IPS DF 19.7 (cell line): ENCODE results near the gene BBS9.
"Not testable (repeated sequence)": the region's sequence is repeated elsewhere in the genome, so short reads cannot be mapped to it uniquely, and the experiment has no call there.

Experiments
- DNase-seq: peaks from one replicate; pipeline ENCODE4 v3.0.0-alpha.2; 2013; ENCODE audit warnings: low read depth, low spot score

Gene BBS9

DNA sequence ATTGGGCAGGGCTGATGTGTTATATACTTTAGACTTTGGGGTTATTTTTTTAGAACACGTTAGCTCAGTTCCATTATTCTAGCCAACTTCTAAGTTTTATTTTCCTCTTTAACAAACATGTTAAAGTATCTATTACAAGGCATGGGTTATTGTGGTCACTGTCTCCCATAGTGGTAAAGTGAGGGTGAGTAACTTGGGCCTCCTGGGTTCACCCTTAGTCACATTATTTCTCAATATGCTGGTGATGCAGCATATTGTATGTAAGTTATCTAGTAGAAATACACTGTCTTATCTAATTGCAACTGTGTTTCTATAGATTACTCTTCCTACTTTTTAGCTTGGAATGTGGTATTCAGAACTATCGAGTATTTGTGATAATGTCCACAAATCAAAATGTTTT is 65.9 kb downstream of the BBS9 start:
- no peak for DNase-seq

DNA sequence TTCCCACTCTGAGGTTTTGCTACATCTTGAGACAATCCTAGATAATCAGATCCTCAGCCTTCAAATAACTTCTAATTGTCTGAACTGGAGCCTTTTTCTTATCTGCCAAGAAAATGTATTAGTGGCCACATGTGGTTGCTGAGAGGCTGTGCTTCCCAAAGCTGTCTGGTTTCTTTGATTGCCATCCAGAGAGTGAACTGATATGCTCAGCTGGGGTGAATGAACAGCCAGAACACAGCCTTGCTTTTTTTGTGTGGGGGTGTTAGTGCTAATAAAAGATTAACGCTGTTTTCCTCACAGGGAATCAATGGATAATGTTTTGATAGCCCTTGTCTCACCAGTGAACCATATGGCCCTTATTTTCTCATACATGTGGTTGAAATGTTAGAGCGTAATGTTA is 66.9 kb downstream of the BBS9 start:
- no peak for DNase-seq

DNA sequence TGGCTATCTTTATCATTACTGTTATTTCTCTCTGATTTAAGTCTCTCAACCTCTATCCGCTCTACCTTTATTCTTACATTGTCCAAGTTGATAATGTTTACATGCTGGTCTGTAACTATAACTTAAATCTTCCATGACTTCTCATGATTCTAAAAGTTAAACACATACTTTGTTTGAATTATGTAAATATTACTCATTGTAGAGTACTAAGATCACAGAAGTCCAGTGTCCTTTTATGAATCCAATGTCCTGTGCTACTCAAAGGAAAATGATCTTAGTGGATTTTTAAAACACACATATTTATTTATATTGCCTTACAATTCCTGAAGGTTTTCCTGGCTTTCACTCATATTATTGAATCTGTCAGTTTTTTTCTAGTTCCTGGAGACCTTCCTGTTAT is 70.9 kb downstream of the BBS9 start:
- no peak for DNase-seq

DNA sequence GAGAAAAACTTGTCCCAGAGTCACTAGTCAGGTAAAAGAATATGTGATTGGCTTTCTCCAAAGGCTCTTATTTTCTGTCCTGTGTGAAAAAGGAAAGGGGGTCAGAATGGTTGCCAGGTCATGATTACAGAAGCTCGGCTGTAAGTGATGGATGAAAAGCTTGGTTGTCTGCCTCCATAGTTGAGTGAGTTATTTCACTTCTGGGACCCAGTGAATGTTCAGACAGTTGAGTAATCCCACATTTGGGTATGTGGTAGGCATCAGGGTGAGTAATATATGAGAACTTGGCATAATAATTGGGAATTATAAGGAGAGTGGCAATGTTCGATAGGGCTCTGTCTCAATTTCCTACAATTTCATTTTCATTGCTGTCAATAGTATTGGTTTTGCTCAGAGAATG is 72.5 kb downstream of the BBS9 start:
- DNase-seq, result no peak

DNA sequence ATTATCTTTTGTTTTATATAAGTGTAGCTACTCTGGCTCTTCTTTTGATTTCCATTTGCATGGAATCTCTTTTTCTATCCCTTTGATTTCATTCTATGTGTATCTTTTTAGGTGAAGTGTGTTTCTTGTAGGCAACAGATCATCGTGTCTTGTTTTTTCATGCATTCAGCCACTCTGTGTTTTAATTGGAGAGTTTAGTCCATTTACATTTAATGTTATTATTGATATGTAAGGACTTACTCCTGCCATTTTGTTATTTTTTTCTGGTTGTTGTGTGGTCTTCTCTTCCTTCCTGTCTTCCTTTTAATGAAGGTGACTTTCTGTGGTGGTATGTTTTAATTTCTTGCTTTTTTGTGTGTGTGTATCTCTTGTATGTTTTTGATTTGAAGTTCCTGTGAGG is 81.6 kb downstream of the BBS9 start:
- DNase-seq, result no peak

DNA sequence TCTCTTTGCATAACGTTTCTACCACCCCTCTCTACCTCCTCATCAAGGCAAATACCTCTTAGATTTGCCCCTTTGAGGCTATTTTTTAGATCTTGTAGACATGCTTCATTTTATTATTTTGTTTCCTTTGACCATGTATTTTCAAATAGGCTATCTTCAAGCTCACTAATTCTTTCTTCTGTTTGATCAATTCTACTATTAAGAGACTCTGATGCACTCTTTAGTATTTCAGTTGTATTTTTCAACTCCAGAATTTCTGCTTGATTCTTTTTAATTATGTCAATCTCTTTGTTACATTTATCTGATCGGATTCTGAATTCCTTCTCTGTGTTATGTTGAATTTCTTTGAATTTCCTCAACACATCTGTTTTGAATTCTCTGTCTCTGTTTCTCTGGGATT is 82.8 kb downstream of the BBS9 start:
- no peak for DNase-seq

DNA sequence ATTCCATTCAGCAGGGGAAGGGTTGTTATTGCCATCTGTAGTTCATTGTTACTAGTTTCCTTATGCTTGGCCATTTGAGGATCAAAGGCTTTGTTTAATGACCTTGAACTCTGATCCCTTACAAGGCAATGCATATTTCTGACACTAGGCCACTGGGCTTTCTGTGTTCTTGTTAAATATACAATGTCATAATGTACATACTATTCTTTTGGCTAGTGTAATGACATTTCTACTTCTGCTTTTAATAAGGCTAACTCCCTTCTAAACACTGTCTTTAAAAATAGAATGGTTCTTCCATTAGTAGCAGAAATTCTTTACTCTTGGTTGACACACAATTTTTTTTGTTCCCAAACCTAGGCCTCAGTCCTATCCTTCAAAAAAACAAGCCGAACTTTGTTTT is 86.6 kb downstream of the BBS9 start:
- DNase-seq, result no peak

DNA sequence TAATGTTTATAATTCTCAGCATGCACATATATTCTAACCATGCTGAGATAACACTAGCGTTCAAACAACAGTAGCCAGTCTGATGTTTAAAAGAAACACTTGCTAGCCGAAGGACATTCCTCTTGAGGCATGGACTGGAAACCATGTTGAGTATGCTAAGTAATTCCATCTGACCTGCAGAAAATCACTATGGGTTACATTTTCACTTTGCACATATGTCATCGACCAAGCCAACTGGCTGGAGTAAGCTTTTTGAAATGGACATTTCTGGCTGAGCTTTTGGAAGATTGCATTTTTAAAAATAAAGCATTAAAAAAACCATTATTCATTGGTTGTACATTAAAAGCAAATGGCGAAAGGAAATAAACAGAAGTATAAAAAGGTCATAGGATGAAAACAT is 88.2 kb downstream of the BBS9 start:
- DNase-seq, result no peak

DNA sequence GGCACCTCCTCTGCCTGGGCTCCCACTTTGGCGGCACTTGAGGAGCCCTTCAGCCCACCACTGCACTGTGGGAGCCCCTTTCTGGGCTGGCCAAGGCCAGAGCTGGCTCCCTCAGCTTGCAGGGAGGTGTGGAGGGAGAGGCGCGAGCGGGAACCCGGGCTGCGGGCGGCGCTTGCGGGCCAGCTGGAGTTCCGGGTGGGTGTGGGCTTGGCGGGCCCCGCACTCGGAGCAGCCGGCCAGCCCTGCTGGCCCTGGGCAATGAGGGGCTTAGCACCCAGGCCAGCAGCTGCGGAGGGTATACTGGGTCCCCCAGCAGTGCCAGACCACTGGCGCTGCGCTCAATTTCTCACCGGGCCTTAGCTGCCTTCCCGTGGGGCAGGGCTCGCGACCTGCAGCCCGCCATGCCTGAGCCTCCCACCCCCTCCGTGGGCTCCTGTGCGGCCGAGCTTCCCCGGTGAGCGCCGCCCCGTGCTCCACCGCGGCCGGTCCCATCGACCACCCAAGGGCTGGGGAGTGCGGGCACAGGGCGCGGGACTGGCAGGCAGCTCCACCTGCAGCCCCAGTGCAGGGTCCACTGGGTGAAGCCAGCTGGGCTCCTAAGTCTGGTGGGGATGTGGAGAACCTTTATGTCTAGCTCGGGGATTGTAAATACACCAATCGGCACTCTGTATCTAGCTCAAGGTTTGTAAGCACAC is 89.6 kb downstream of the BBS9 start:
- DNase-seq, result not testable (repeated sequence)

DNA sequence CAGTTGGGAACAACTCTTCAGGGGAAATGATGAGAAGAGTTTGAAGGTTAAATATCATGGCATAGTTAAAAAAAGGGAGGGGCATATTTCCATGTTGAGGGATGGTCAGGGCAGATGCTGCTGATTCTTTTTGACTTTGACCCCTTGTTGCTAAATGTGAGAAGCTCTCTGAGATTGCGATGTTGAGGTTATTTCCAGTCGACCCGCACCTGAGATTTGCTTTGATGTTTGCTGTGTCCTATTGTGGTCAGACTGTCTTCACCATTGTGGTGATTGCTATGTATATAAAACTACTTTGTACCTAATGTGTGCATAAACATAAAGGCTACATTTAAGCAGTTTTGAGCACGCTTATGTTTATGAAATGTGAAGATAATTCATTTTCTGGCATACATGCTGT is 90.9 kb downstream of the BBS9 start:
- no peak for DNase-seq

DNA sequence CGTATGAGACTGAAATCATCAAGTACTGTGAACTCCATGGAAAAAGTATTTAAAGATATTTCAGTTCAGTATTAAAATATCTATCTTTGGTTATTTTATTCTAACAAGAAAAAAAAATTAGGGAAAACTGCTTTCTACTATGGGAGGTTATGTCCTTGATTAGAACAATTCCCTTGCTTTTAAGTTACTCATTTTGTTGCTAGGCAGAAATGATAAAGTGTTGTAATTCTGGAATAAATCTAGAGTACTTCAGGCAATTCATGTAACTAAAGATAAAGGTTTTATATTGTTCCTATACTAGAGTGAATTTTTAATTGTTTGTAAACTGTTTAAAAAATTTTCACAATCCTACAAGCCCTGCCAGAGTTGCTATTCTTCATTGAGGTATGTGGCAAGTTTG is 92.0 kb downstream of the BBS9 start:
- no peak for DNase-seq

DNA sequence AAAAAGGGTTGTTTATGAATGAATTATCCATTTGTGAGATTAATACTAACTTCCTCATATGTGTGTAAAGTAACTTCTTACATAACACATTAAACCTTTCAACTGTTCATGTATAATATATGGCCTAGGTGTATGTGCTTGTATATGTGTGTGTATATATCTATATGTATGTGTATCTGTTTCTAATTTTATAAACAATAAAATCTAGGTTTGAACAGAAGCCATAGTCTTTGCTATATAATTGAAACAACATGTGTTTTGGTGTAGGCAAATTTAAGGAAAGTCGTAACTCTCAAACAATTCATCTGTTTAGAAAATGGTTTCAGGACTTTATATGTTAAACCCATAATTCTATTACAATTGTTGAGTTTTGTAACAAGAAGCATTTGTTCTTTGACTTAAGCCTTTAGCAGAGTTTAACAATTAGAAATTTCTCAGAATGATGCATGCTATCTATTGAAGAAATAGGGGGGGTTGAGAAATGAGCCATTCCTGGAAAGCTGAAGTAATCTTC is 103.3 kb downstream of the BBS9 start:
- no peak for DNase-seq

DNA sequence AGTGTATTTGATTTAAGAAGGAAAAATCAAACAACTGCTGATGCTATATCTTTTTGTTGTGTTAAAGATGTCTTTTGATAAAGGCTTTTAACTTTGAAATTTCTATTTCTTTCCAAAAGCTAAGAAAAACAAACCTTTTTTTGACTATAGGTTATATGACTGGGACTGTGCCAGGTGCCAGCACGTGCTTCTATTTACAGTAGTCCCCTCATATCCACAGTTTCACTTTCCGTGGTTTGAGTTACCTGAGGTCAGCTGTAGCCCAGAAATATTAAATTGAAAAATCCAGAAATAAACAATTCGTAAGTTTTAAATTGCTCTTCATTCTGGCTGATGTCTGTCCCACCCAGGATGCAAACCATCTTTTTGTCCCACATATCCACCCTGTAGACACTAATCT is 104.3 kb downstream of the BBS9 start:
- no peak for DNase-seq

DNA sequence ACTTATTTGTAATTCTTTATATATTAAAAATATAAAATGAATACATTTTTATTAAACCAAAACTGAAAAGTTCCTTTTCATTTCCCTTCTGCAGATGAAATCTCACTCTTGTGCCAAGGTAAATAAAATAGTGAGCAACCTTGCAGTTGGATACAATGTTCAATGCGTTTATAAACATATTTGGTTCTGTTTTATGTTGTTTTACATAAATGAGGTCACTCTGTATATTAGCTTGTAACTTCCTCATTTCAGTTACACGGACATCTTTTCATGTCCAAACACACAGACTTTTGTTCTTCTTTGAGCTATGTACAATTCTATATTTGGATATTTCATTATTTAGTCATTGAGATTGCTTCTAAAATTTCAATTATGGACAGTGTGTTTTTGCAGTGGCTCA is 107.7 kb downstream of the BBS9 start:
- no peak for DNase-seq

DNA sequence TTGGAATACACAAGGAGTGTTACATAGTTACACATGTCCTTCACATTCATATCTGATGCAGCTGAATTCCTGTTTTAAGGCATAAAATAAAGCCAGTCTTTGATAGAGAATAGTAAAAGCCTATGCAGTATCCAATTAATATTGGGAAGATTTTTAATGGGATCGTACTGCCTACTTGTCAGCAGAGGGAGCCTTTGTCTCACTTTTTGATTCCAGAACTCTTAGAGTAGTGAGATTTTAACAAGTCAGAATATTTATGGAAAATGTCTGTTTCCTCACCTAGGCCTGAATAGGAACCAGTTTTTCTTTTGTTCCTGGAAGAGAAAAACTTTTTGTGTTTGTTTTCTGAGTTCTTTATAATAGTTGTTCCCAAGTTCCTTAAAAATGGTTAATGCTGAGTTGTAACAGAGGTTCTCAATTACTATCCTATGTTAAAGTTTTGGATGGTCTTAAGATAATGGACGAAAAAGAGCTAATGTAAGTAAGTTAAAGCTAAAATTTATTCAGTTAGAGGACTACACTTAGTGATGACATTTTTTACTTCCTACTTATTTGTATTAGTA is 114.0 kb downstream of the BBS9 start:
- DNase-seq, result no peak

DNA sequence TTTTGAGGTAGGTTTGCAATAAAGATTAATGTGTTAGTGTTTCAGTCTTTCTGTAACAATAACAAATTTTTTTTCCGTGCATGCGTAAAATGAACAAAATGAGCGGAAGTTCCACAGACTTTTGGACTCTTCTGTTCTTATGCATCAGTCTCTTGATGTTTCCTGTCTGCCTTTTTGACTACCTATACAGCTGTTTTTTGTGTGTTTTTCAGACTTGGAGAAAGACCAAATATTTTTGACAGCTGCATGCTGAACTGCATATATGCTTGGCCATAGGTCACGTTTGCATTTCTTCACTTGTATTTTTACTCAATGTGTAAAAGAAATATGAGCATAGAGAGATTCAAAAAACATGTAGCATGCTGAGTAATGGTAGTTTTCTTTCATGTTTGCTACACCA is 119.3 kb downstream of the BBS9 start:
- no peak for DNase-seq

DNA sequence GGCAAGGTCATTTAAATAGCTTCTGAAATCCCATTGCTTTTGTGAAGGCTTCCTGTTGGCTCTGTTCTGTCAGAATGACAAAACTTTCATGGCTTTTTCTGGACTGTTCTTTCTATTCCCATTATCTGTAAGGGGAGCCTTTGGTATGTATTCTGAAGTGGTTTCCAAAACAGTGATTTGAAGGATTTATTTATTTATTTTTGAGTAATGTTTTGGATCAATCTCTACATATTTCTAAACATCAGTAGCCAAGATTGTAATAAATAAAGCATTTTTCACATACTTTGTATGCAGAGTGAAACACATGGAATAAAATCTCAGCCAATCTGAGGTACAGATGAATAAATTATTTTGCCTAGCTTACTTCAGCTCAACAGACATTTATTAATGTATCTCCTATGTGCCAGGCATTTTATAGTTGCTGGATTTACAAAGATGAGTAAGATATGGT is 121.1 kb downstream of the BBS9 start:
- DNase-seq, result no peak

DNA sequence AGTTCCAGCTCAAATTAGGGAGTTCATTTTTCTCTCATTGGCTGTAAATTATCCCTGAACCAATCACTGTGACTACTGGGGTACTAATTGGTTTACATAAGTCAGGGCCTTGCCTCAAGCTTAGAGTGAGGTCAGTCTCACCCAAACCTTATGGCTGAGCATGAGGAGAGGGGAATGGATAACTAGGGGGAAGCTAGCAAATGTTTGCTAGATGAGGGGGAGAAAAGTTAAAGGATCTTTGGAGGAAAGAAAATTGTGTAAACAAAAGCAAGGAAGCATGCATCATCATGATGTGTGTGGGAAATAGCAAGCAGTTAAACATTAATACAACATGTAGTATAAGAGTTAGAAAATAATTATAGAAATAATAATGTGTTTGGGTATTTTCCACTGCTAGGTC is 121.9 kb downstream of the BBS9 start:
- no peak for DNase-seq

DNA sequence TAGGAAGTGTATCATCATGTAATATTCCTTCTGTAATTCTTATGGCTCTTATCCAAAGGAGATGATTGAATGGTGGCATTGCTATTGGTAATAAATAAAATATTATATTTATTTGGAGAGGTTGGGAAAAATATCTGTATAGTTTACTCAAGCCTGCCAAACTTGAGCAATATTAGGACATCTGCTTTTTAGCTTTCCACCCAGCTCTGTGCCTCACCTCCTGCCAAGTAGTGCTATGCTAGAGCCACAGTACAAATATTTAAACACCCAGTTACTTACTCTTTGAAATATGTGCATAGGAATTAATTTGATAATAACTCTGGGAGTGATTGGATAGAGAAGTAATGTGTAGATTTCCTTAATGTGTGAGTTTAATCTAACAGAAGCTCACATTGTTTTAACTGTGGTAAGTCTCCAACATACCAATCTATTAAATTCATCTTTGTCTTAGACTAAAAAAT is 129.2 kb downstream of the BBS9 start:
- DNase-seq, result no peak

DNA sequence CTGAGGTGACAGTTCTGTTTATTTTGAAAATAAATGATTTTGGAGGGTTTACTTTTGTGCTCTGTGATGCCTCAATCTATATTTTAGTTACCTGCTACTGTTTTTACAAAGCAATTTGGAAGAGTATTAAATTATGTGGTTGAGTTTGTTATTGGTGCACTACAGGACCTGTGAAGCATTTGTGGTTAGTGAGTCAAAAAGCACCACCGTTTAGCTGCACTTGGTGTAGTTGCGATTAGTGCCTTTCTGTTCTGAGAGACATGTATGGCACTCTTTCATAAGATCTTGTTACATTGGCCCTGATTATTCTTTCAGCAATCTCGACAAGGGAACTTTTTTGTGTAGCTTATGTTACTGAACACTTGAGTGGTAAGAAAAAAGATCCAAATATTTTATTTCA is 132.2 kb downstream of the BBS9 start:
- no peak for DNase-seq

DNA sequence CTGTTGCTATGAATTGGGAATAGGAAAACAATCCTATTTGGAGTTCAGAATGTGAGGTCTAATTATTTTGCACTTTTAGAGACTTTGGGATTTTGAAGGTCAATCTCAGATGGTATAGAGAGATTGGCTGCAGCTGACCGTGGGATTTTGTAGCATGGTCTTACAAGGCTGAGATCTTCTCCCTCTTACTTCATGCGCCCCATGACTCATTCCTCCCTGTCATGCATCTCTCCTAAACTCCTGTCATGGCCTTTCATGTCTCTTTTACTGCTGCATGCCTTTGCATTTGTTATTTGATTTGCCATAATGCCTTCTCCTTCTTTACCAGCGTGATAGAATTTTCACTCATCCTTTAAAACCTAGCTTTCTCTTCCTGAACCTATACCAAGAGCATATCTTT is 133.1 kb downstream of the BBS9 start:
- no peak for DNase-seq

DNA sequence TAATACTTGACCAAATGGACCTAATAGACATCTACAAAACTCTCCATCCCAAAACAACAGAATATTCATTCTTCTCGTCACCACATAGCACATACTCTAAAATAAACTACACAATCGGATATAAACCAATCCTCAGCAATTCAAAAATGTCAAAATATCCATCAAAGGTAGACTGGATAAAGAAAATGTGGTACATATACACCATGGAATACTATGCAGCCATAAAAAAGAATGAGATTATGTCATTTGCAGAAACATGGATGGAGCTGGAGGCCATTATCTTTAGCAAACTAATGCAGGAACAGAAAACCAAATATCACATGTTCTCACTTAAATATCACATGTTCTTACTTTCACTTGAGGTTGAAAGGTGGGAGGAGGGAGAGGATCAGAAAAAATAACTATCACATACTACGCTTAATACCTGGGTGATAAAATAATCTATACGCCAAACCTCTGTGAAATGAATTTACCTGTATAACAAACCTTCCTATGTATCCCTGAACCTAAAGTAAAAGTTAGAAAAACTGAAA is 142.5 kb downstream of the BBS9 start:
- not testable (repeated sequence) for DNase-seq

DNA sequence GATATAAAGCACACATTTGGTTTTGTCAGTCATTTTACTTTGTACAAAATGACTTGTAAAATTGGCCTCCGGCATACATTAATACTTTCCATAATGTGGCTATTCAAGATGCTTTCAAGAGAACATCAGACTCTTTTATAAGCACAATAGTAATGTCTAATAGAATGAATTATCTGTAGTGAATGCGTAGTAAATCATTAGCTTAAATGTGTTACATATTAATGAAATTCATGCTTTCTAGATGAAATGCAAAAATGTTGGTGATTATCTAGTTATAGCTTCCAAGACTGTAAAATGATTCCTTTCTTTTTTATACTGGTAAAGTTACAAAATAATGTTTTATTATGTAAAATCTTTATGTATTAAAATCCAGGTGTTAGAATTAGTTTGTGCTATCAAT is 144.0 kb downstream of the BBS9 start:
- DNase-seq, result no peak
